Inflammatory macrophage treated with lipopolysaccharide for 4 hours (primary cell): ENCODE data around the gene PZP.
"Not testable (repeated sequence)": the region's sequence is repeated elsewhere in the genome, so short reads cannot be mapped to it uniquely, and the experiment has no call there.

ENCODE experiments used
- DNase-seq: peaks from one replicate; pipeline ENCODE4 v3.0.0-alpha.2; 2020

The PZP gene

DNA sequence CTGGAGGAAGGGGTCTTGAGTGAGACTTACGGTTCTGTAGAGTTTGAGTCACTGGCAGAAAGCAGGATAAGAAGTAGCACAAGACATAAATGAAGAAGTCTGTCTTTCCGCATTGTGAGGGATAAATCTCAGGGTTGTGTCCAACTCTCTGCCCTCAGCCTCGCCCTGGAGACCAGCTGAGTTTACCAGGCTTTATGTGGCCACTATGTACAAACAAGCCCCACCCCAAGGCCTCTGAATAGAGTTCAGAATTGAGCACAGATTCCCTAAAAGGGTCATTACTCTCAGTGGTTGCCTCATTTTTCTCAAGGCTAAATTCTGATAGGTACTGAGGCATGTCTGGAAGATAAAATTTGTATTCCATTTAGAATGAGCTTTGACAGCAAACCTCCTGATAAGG is at the start of gene PZP:
Gene PZP (minus strand): TSS at position 167 of the 400 bp plus-strand sequence. CDS start 54 bp downstream, at position 113.
- no peak for DNase-seq

DNA sequence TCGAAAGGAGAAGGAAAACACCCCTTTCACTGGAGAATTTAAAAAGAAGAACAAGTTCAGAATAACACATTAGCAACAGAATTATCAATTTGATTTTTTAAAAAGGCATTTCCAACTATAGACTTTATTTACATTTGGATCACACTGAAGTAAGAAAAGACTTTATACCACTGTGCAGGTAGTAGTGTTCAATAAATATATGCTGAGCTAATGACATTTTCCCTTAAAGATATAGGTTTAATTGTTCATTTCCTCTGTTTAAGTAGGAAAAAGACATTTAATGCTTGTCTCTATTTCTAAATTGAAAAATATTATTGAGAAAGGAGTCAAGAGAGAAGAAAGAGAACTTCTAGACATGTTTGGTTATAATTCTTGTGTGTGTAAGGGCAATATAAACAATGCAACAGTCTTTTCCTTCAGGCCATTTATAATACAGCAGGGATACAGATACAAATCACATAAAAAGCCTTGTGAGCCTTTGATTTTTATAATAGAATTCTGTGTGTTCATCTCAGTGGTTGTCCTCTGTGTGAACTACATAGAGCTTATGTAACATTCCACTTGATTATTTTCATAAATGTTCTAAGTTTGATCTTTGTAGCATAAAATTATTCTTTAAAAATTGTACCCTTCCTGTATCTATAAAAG is 48.7 kb upstream of the PZP start:
- no peak for DNase-seq

GRCh38 chr12:9256341-9256740 is 48.1 kb upstream of the PZP start:
- DNase-seq, result no peak

- DNase-seq, result no peak
These were observed 47.6 kb upstream of the PZP start for GRCh38 chr12:9255837-9256236.

DNA sequence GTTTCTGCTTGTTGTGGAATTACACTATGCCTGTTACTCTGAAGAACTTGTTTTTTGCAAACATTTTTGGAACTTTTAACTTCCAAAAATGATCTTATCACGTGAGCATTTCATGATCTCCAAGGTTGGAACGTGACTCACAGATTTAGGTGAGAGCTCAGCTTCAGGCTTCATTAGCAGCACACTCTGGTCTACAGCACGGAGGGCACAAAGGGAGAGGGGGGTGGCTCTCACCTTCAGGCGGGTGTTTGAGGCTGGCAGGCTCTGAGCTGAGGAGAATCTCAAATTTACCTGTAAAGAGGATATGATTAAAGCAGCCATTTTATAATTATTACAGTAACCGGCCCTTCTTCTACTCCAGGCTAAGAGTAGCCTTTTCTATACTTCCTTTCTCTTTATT is 45.3 kb upstream of the PZP start:
- no peak for DNase-seq

DNA sequence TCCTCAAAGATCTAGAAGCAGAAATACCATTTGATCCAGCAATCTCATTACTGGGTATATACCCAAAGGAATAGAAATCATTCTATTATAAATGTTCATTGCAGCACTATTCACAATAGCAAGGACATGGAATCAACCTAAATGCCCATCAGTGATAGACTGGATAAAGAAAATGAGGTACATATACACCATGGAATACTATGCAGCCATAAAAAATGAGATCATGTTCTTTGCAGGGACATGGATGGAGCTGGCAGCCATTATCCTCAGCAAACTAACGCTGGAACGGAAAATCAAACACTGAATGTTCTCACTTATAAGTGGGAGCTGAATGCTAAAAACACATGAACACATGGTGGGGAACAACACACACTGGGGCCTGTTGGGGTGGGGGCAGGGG is 44.6 kb upstream of the PZP start:
- not testable (repeated sequence) for DNase-seq

- no peak for DNase-seq
These were observed 44.1 kb upstream of the PZP start for GRCh38 chr12:9252256-9252655.

DNA sequence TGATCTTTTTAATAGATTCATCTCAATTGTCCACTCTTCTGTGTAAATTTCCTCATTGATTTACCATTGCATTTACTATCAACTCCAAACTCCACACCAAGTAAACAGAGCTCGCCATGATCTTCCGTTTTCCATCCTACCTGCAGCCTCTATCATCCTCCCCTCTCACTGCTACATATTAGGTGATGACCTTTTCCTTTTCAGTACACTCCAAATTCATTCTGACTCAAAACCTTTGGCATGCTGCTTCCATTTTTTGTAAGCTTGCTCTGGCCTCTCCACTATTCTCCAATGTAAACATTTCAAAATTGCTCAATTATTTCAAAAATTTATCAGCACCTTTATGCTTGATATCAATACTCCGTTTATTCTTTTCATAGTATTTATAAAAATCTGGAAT is 40.2 kb upstream of the PZP start:
- no peak for DNase-seq

DNA sequence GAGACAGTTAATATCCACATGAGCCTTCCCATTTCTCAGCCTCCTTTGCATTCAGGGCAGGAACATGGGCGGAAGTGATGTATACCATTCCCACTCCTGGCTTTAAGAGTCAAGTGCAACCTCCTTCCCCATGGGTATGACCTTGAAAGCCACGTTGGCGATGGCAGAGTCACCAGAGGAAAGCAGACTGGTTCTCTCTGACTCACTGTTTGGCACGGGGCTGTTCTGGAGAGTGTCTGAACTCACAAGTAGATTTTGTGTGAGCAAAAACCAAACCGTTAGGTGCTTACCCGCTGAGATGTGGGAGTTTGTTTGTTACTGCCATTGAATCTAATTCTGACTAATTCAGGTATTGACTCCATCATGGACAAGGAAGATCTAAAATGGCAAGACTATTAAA is 36.7 kb upstream of the PZP start:
- no peak for DNase-seq

- DNase-seq, result peak; percentile 4
These were observed 35.9 kb upstream of the PZP start for GRCh38 chr12:9243999-9244649.

GRCh38 chr12:9241301-9241700 is 33.1 kb upstream of the PZP start:
- no peak for DNase-seq

DNA sequence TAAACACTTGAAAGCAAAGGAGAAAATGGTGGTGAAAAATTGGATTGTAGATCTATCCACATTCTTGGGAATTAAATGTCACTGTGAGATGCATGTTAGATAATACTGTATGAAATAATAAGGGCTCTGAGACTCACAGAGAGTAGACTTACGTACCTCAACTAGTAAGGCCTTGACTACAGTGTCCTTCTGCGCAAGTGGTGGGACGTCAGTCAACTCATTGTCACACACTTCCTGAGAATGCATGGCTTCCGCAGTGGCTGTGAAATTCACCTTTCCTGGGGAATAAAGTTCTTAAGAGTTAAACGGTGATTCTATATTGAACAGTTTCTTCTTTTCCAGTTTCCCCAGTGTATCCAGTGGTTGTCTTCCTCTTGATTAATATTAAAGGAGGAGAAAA is 32.6 kb upstream of the PZP start:
- DNase-seq, result no peak

DNA sequence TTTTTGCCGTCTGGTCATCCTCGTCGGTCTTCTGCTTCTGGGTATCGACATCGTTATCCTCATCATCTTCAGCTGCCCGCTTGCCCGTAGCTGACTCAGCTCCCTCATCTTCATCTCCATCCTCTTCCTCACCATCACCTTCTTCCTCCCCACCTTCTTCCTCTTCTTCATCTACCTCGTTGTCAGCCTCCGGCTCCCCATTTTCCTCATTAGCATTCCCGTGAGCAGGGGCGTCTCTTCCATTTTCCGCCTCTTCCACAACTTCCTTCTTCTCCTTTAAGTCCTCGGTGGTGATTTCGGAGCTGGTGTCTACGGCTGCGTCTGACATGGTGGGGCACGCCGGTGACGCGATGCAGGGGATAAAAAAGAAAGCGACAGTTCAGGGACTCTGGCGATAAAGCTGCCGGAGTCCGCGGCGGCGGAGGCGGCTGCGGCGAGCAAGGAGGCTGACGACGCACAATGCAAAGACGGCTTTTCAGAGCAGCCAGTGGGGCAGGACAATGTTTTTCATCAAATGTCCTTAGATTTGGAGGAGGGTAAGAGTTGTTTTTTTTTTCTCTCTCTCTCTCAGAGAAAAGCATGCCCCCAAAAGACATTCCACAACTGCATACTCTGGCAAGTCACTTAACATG is 31.9 kb upstream of the PZP start:
- peak; percentile 41 for DNase-seq

DNA sequence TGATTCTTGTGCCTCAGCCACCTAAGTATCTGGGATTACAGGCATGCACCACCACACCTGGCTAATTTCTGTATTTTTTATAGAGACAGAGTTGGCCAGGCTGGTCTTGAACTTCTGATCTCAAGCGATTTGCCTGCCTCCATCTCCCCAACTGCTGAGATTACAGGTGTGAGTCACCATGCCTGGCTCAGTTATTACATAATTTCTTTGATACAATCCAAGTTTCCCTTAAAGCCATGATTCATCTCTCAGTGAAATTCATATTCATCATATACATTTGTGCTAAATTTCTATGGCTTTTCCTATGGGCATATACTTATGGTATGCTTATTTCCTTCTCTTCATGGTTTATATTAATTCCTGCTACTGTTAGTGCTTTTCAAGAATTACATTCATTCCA is 29.1 kb upstream of the PZP start:
- DNase-seq, result peak; percentile 10

GRCh38 chr12:9235519-9235918 is 27.3 kb upstream of the PZP start:
- DNase-seq, result no peak

GRCh38 chr12:9227950-9228349 is 19.8 kb upstream of the PZP start:
- DNase-seq, result no peak

- DNase-seq, result no peak
These were observed 15.6 kb upstream of the PZP start for GRCh38 chr12:9223830-9224229.

- no peak for DNase-seq
These were observed 13.3 kb upstream of the PZP start for GRCh38 chr12:9221483-9221882.

DNA sequence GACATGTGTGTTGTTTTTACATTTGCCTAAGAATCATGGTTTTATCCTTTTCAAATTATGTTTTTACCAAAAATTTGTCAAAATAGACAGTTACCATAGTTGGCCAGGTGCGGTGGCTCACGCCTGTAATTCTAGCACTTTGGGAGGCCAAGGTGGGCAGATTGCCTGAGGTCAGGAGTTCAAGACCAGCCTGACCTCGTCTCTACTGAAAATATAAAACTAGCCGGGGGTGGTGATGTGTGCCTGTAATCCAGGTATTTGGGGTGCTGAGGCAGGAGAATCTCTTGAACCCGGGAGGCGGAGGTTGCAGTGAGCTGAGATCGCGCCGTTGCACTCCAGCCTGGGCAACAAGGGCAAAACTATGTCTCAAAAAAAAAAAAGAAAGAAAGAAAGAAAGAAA is 12.8 kb upstream of the PZP start:
- not testable (repeated sequence) for DNase-seq

- DNase-seq, result no peak
These were observed 6.3 kb upstream of the PZP start for GRCh38 chr12:9214534-9214933.

DNA sequence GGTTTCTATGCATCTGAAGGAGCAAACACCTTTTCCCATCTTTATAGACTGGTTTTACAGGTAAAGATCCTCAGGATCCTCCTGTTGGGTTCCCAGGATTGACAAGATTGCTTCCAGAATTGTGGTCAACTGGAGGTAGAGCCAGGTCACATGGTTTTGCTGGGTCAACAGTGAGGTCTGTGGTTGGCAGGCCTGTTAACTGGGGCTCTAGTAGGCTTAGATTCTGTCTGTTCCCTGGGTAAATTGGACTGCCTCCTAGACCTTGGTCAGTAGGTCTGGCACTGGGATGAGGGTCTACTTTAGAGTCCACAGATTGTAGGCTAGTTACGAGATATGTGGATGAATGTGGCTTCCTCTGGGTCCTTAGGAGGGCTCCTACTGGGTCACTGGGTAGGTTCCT is 3.5 kb upstream of the PZP start:
- DNase-seq, result no peak

GRCh38 chr12:9204380-9204779 is 3.8 kb downstream of the PZP start:
- no peak for DNase-seq

GRCh38 chr12:9198012-9198411 is 10.2 kb downstream of the PZP start:
- DNase-seq, result no peak

- DNase-seq, result no peak
These were observed 23.9 kb downstream of the PZP start for GRCh38 chr12:9184276-9184675.

DNA sequence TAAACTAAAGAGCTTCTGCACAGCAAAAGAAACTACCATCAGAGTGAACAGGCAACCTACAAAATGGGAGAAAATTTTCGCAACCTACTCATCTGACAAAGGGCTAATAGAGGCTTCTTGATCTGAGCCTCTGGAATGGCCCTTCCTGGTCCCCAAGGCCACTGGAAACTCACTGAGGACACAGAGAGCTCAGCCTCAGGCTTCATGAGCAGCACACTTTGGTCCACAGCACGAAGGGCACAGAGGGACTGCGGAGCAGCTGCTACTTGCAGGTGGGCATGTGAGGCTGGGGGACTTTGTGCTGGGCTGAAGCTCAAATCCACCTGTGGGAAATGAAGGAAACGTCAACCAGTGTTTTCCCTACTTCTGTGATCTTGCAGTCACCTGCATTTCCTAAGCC is 27.4 kb downstream of the PZP start:
- no peak for DNase-seq
